H1 (cell line): Measurements from ENCODE around the gene LCA5. TPM values are rescaled to one million over a fixed set of nuclear protein-coding genes. Genes with fewer than 3 reads are reported as not detected.

Experiments
- CTCF ChIA-PET: fragments of 300-600 bp; sonication (Branson Sonifier 250); formaldehyde crosslinking; loops from one replicate; lab custom pipeline; 2021; ENCODE audit not compliant: partially characterized antibody; lab: Charles Lee
- POLR2A ChIA-PET: fragments of 300-600 bp; sonication (Branson Sonifier 250); formaldehyde crosslinking; loops from one replicate; lab custom pipeline; 2021; ENCODE audit warnings: inconsistent platforms; ENCODE audit not compliant: partially characterized antibody; lab: Charles Lee
- DNase-seq, 2 experiments: peaks; one replicate each; pipeline versions ENCODE4 v3.0.0 to v3.0.0-alpha.2; 2010 to 2022; ENCODE audit warnings: low spot score in 2 of 2, low read depth in 1 of 2, mixed read lengths in 1 of 2
- FAIRE-seq: peaks from 2 replicates; lab custom pipeline; 2011; peaks lifted over from hg19 to GRCh38; lab: Jason Lieb, UNC
- H2AFZ ChIP-seq: 2 replicates; pipeline ENCODE4 v1.8.1; 2012; ENCODE audit warnings: low read length, inconsistent platforms
- H2AK5ac ChIP-seq: 2 replicates; pipeline ENCODE4 v1.6.1; 2013; ENCODE audit warnings: low read depth, low read length
- H2BK120ac ChIP-seq: replicated peaks from 2 replicates; pipeline ENCODE3; 2013; ENCODE audit warnings: low read depth, low read length, inconsistent platforms
- H2BK12ac ChIP-seq: 2 replicates; pipeline ENCODE4 v1.6.1; 2013; ENCODE audit warnings: low read depth, low read length
- H2BK15ac ChIP-seq: 2 replicates; pipeline ENCODE4 v1.6.1; 2013; ENCODE audit warnings: low read length
- H2BK20ac ChIP-seq: 2 replicates; pipeline ENCODE4 v1.6.1; 2013; ENCODE audit warnings: low read length
- H2BK5ac ChIP-seq: 2 replicates; pipeline ENCODE4 v1.6.1; 2013; ENCODE audit warnings: low read depth, low read length
- H3K14ac ChIP-seq: 2 replicates; pipeline ENCODE4 v1.6.1; 2013; ENCODE audit warnings: inconsistent platforms; ENCODE audit not compliant: insufficient read length
- H3K18ac ChIP-seq: 2 replicates; pipeline ENCODE4 v1.6.1; 2013; ENCODE audit warnings: low read length; ENCODE audit errors: extremely low read depth
- H3K23ac ChIP-seq: 2 replicates; pipeline ENCODE4 v1.6.1; 2013; ENCODE audit warnings: inconsistent platforms; ENCODE audit not compliant: insufficient read length
- H3K23me2 ChIP-seq: 2 replicates; pipeline ENCODE4 v1.6.1; 2013; ENCODE audit warnings: low read depth, low read length
- H3K27ac ChIP-seq: 2 replicates; pipeline ENCODE4 v1.6.1; 2011; ENCODE audit warnings: low read depth, low read length, inconsistent platforms
- H3K27me3 ChIP-seq, 4 experiments: replicated peaks in 1 of 4; 1 replicate in 1 of 4; 2 replicates in 3 of 4; pipeline versions ENCODE4 v1.6.1 to v1.8.1; 2011 to 2013; ENCODE audit warnings: low read length in 3 of 4, mild to moderate bottlenecking in 3 of 4, inconsistent platforms in 2 of 4, mixed read lengths in 2 of 4, moderate library complexity in 1 of 4; ENCODE audit not compliant: control insufficient read depth in 3 of 4, insufficient read depth in 3 of 4; ENCODE audit errors: extremely low read depth in 1 of 4
- H3K36me3 ChIP-seq, 4 experiments: 2 replicates each; pipeline versions ENCODE4 v1.6.1 to v1.8.1; 2011 to 2013; ENCODE audit warnings: mild to moderate bottlenecking in 4 of 4, low read length in 3 of 4, moderate library complexity in 2 of 4, control low read depth in 1 of 4, inconsistent platforms in 1 of 4; ENCODE audit not compliant: insufficient read depth in 4 of 4, control insufficient read depth in 2 of 4
- H3K4ac ChIP-seq: replicated peaks from 2 replicates; pipeline ENCODE3; 2013; ENCODE audit warnings: low read length, low read depth, mixed read lengths, inconsistent platforms; ENCODE audit not compliant: insufficient read length
- H3K4me1 ChIP-seq, 4 experiments: replicated peaks in 1 of 4; 1 replicate in 1 of 4; 2 replicates in 3 of 4; pipeline versions ENCODE4 v1.6.1 to v1.8.1; 2011 to 2013; ENCODE audit warnings: low read length in 3 of 4, inconsistent platforms in 2 of 4, mixed read lengths in 1 of 4; ENCODE audit not compliant: insufficient read depth in 4 of 4, control insufficient read depth in 3 of 4
- H3K4me2 ChIP-seq, 2 experiments: 2 replicates each; pipeline versions ENCODE4 v1.6.1 to v1.8.1; 2011 to 2013; ENCODE audit warnings: low read depth in 2 of 2, low read length in 2 of 2, control low read depth in 1 of 2, inconsistent platforms in 1 of 2, mild to moderate bottlenecking in 1 of 2; ENCODE audit not compliant: insufficient read depth in 1 of 2
- H3K4me3 ChIP-seq, 4 experiments: fragments of 200-600, 300-600 bp in 1 of 4; sonication (generic), shearing (Covaris generic), sonication (Bioruptor Twin) in 1 of 4; 2 replicates each; pipeline versions ENCODE4 v1.5.1 to v1.8.1; 2011 to 2016; ENCODE audit warnings: low read length in 4 of 4, low read depth in 3 of 4, control low read depth in 2 of 4, inconsistent platforms in 2 of 4, mild to moderate bottlenecking in 2 of 4, mixed read lengths in 1 of 4, moderate library complexity in 1 of 4; ENCODE audit not compliant: insufficient read depth in 2 of 4; ENCODE audit errors: extremely low read depth in 1 of 4
- H3K56ac ChIP-seq: replicated peaks from 2 replicates; pipeline ENCODE3; 2013; ENCODE audit warnings: low read depth, mild to moderate bottlenecking, mixed read lengths, low read length, inconsistent platforms; ENCODE audit not compliant: insufficient read length
- H3K79me1 ChIP-seq: 2 replicates; pipeline ENCODE4 v1.6.1; 2013; ENCODE audit warnings: low read depth, low read length, control low read depth
- H3K79me2 ChIP-seq, 2 experiments: 2 replicates each; pipeline versions ENCODE4 v1.6.1 to v1.8.1; 2012 to 2013; ENCODE audit warnings: low read length in 2 of 2, mild to moderate bottlenecking in 2 of 2, inconsistent platforms in 1 of 2; ENCODE audit not compliant: insufficient read depth in 2 of 2, control insufficient read depth in 1 of 2
- H3K9ac ChIP-seq, 4 experiments: replicated peaks in 1 of 4; 1 replicate in 1 of 4; 2 replicates in 3 of 4; pipeline versions ENCODE4 v1.6.1 to v1.8.1; 2011 to 2013; ENCODE audit warnings: low read depth in 3 of 4, low read length in 3 of 4, control low read depth in 2 of 4, mild to moderate bottlenecking in 2 of 4, moderate library complexity in 2 of 4, inconsistent platforms in 1 of 4; ENCODE audit errors: extremely low read depth in 1 of 4
- H3K9me3 ChIP-seq, 2 experiments: 2 replicates each; pipeline versions ENCODE4 v1.6.1 to v1.8.1; 2012 to 2013; ENCODE audit warnings: mild to moderate bottlenecking in 2 of 2, moderate library complexity in 2 of 2, control low read depth in 1 of 2, inconsistent platforms in 1 of 2, low read depth in 1 of 2, low read length in 1 of 2, mixed read lengths in 1 of 2; ENCODE audit not compliant: insufficient read depth in 2 of 2
- H4K20me1 ChIP-seq, 2 experiments: replicated peaks in 1 of 2; 2 replicates each; pipeline versions ENCODE3 to v1.8.1; 2011 to 2013; ENCODE audit warnings: inconsistent platforms in 2 of 2, low read length in 2 of 2, mild to moderate bottlenecking in 1 of 2; ENCODE audit not compliant: insufficient read depth in 2 of 2, control insufficient read depth in 1 of 2
- H4K5ac ChIP-seq: 2 replicates; pipeline ENCODE4 v1.6.1; 2013; ENCODE audit warnings: low read length, low read depth, mixed read lengths, inconsistent platforms; ENCODE audit not compliant: insufficient read length
- H4K8ac ChIP-seq: 2 replicates; pipeline ENCODE4 v1.8.0; 2013; ENCODE audit warnings: mild to moderate bottlenecking, moderate library complexity, low read length, inconsistent platforms; ENCODE audit not compliant: insufficient read depth; ENCODE audit errors: extremely low read depth
- H4K91ac ChIP-seq: replicated peaks from 2 replicates; pipeline ENCODE3; 2013; ENCODE audit warnings: low read length, mixed read lengths, inconsistent platforms; ENCODE audit not compliant: insufficient read length
- BACH1 ChIP-seq: IDR thresholded peaks from 2 replicates; pipeline ENCODE4 v1.6.1; 2012; ENCODE audit warnings: low read length, improper control_type of control experiment
- POLR2A ChIP-seq, 2 experiments: IDR thresholded peaks; 1 replicate in 1 of 2; 2 replicates in 1 of 2; pipeline ENCODE4 v1.6.1; 2011; ENCODE audit warnings: low read depth in 2 of 2, low read length in 2 of 2, mild to moderate bottlenecking in 2 of 2; ENCODE audit errors: control extremely low read depth in 1 of 2
- SRF ChIP-seq: IDR thresholded peaks from 2 replicates; pipeline ENCODE4 v1.6.1; 2011; ENCODE audit warnings: mild to moderate bottlenecking, low read depth, low read length, moderate library complexity
- SUZ12 ChIP-seq: fragments of 200-600 bp; sonication (generic); IDR thresholded peaks from 2 replicates; pipeline ENCODE4 v1.6.1; 2012; ENCODE audit warnings: mild to moderate bottlenecking, inconsistent platforms, low read length, moderate library complexity, mixed read lengths
- TAF7 ChIP-seq: optimal IDR thresholded peaks from 2 replicates; pipeline ENCODE3; 2011; ENCODE audit warnings: low read depth, mild to moderate bottlenecking, inconsistent platforms, low read length, moderate library complexity, borderline replicate concordance
- WGBS, 2 experiments: shearing (Covaris generic) in 1 of 2; methylation state at CpG; one replicate each; pipeline versions ENCODE4 v1.1.6 to v1.1.7; 2013 to 2015; ENCODE audit warnings: low lambda C conversion rate in 2 of 2, mixed read lengths in 2 of 2, inconsistent platforms in 1 of 2, low coverage in 1 of 2, missing lambda C conversion rate in 1 of 2; ENCODE audit not compliant: insufficient replicate concordance in 2 of 2, insufficient coverage in 1 of 2, insufficient read length in 1 of 2; ENCODE audit errors: extremely low coverage in 1 of 2, missing lambda C conversion rate in 1 of 2; 5-methylcytosine and 5-hydroxymethylcytosine counted together
- polyA plus RNA-seq, 7 experiments: library from polyadenylated mRNA; depleted of rRNA in 3 of 7; stranded (reverse) in 5 of 7; unstranded in 2 of 7; fragments of >200 nt in 5 of 7; fragments of 200-250 nt in 2 of 7; gene quantifications; 1 replicate in 5 of 7; 2 replicates in 1 of 7; 4 replicates in 1 of 7; pipeline versions ENCODE4 v1.2.1 to v1.2.3, GENCODE V29; 2011 to 2013; ENCODE audit warnings: missing spikeins in 2 of 7, mixed read lengths in 2 of 7
- total RNA-seq: library from RNA; stranded (reverse); fragmentation: NEBNext Ultra II Directional; extraction: Animal tissue kit (Norgen Biotek cat#: 25700); gene quantifications from 2 replicates; pipeline ENCODE4 v1.2.1, GENCODE V29; 2021

Gene LCA5
- total and polyA plus RNA-seq, 2 of the 8 experiments (the other 6 are each of a cell fraction or from before 2014, with no cell fraction given): 0.44 to 3.6 TPM

GRCh38 chr6:79551401-79551800 is 14.2 kb upstream of the LCA5 start:
- POLR2A ChIA-PET: no interaction called here
- DNase-seq: no peak
- no peak overlapping the region for H4K8ac ChIP-seq

More at GRCh38 chr6:79551401-79551800, 14.2 kb upstream of the LCA5 start:
- no peak overlapping the region for H2BK12ac ChIP-seq
- no peak overlapping the region for H4K5ac ChIP-seq
- no peak overlapping the region for H3K9ac ChIP-seq
- no peaks in the 10 kb centered on the region for H3K27me3 ChIP-seq
- no peak overlapping the region for H2BK120ac ChIP-seq
- no peaks in the 10 kb centered on the region for H3K4me1 ChIP-seq
- H2BK15ac ChIP-seq: no peak overlapping the region
- no peak for FAIRE-seq
- H2AFZ ChIP-seq: no peak overlapping the region
- H4K91ac ChIP-seq: no peak overlapping the region
- H3K27ac ChIP-seq: no peak overlapping the region
- H3K14ac ChIP-seq: no peak overlapping the region
- no peak overlapping the region for H3K56ac ChIP-seq
- no peaks in the 10 kb centered on the region for H3K9me3 ChIP-seq
- 92% methylated on average over 2 of the region's 2 CpGs; no CpG with 5 or more reads in 1 of the 2 experiments for WGBS, 2 experiments
- no peak overlapping the region for H2AK5ac ChIP-seq
- H3K36me3 ChIP-seq: peaks cover 0 to 5% (median 0%) of the 10 kb centered on the region in 4 experiments; a peak in 2 of 8 replicates
- no peaks in the 10 kb centered on the region for H4K20me1 ChIP-seq
- CTCF ChIA-PET: interaction anchor here (0.6 to 1.6 kb wide), 3 partner anchors 12 to 317 kb away, joined by 3 to 6 read pairs (median 3); no protein-coding TSS in a partner anchor
- H3K4me3 ChIP-seq: no peak overlapping the region
- H3K4me2 ChIP-seq: no peak overlapping the region
- H3K79me1 ChIP-seq: no peaks in the 10 kb centered on the region
- no peak overlapping the region for H3K4ac ChIP-seq
- H2BK5ac ChIP-seq: no peak overlapping the region
- H2BK20ac ChIP-seq: no peak overlapping the region
- TF ChIP-seq POLR2A (IDR thresholded peaks at IDR 0.05; ENCODE audit: control extremely low read depth in 1 of 2, low read depth in 2 of 2, low read length in 2 of 2) (no peak), BACH1 (no peak), SUZ12 (no peak), SRF (no peak), TAF7 (no peak)
- H3K79me2 ChIP-seq: no peaks in the 10 kb centered on the region; a peak in 1 of 4 replicates
- H3K23me2 ChIP-seq: no peaks in the 10 kb centered on the region
- no peak overlapping the region for H3K18ac ChIP-seq
- no peak overlapping the region for H3K23ac ChIP-seq
